ENCODE data around the gene RFX3. TPM values are rescaled to one million over a fixed set of nuclear protein-coding genes. Genes with fewer than 3 reads are reported as not detected.

The RFX3 gene
- total and polyA plus RNA-seq, 2 donors (not counting 3 experiments of a cell fraction or from before 2014, with no cell fraction given): 4.8 to 10.5 TPM

DNA sequence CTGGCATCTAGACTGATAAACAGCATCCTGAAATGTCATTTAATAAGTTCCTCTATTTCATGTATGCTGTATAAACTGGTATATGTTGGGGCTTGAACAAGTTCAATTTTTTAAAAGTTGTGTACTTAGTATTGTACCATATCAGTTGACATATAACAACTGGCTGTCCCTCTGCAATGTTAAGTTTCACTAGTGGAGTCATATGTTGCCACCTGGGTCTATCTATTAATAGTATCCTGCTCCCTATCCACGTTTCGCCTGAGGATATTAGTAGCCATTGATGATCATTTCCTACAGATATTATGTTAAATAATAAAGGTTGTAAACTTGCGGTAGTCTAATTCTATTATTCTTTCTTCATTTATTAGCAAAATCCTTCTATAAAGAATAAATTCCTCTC is 177.6 kb downstream of the RFX3 start:
- Histone ChIP-seq H3K27ac (ENCODE audit: insufficient read depth, low read depth, low read length) (no peak overlapping the region), H2AFZ (ENCODE audit: low read depth, low read length) (no peak overlapping the region), H3K9ac (replicated peaks; ENCODE audit: extremely low read depth, insufficient read depth, low read length) (no peak overlapping the region), H3K9me1 (replicated peaks; ENCODE audit: control insufficient read depth, extremely low read depth, insufficient read depth, low read length) (no peaks in the 10 kb centered on the region), H3K79me2 (ENCODE audit: control insufficient read depth, insufficient read depth, low read length) (no peaks in the 10 kb centered on the region), H3K4me3 (replicated peaks in 1 of 3; ENCODE audit: insufficient read depth in 1 of 3, low read depth in 1 of 3, low read length in 3 of 3) (no peak overlapping the region), H3K27me3 (ENCODE audit: control insufficient read depth in 2 of 2, insufficient read depth in 2 of 2, low read length in 2 of 2) (no peaks in the 10 kb centered on the region), H4K20me1 (replicated peaks; ENCODE audit: control insufficient read depth, extremely low read depth, insufficient read depth, low read length) (no peaks in the 10 kb centered on the region), H3K4me1 (ENCODE audit: control insufficient read depth, extremely low read depth, insufficient read depth, low read length) (no peaks in the 10 kb centered on the region), H3K36me3 (ENCODE audit: control insufficient read depth in 2 of 2, extremely low read depth in 1 of 2, insufficient read depth in 2 of 2, low read length in 2 of 2) (no peaks in the 10 kb centered on the region), H3K4me2 (ENCODE audit: insufficient read depth, low read length) (no peak overlapping the region), H3K9me3 (replicated peaks; ENCODE audit: control insufficient read depth, insufficient read depth, low read length) (no peaks in the 10 kb centered on the region)
- FAIRE-seq (no peak), DNase-seq (ENCODE audit: low read depth, low spot score) (no peak)
- ChIA-PET CTCF (interaction anchor here (1.1 kb wide), 1 partner anchor 93 kb away, joined by 3 read pairs; no protein-coding TSS in a partner anchor), POLR2A (no interaction called here)
- intact Hi-C loops (cut with micrococcal nuclease) (loop anchor here (5.0 kb wide), 1 partner anchor 44 kb away; no protein-coding TSS in a partner anchor), dilution Hi-C loops (cut with MboI; ENCODE audit: extremely low pct_ligation_motif_present, low sequenced_read_pairs) (no loop called here)
- BruUV-seq (replicated peaks): no TSS peak
- TF ChIP-seq GATA2 (IDR thresholded peaks at IDR 0.05; ENCODE audit: insufficient read depth, insufficient read length, low read depth, low read length): no peak
- TF ChIP-seq EZH2 (IDR thresholded peaks at IDR 0.05; ENCODE audit: borderline replicate concordance, low read depth, low read length, severe bottlenecking): no peak
- no peak for TF ChIP-seq POLR2A (IDR thresholded peaks at IDR 0.05; ENCODE audit: low read depth, low read length)
- TF ChIP-seq FOS (IDR thresholded peaks at IDR 0.05; ENCODE audit: borderline replicate concordance, insufficient read depth, low read length): no peak
- TF ChIP-seq MAX (IDR thresholded peaks at IDR 0.05; ENCODE audit: insufficient read depth, insufficient read length): no peak
- TF ChIP-seq MYC (IDR thresholded peaks at IDR 0.05; ENCODE audit: low read depth, low read length): no peak
- TF ChIP-seq JUN (IDR thresholded peaks at IDR 0.05; ENCODE audit: borderline replicate concordance, insufficient read depth, insufficient read length, low read depth): no peak
- TF ChIP-seq POLR2AphosphoS5 (IDR thresholded peaks at IDR 0.05; ENCODE audit: insufficient read depth, low read depth, low read length): no peak
- TF ChIP-seq CTCF (IDR thresholded peaks at IDR 0.05; ENCODE audit: extremely low read depth in 1 of 2, insufficient read depth in 1 of 2, low read depth in 1 of 2, low read length in 2 of 2): no peak
